Measurements from ENCODE around the gene ALDH4A1.
"Not testable (repeated sequence)": the region's sequence is repeated elsewhere in the genome, so short reads cannot be mapped to it uniquely, and the experiment has no call there.

ALDH4A1 gene

GRCh38 chr1:18900303-18900841 is 2.0 kb downstream of the ALDH4A1 start:
- DNase-seq = no peak
- ChIA-PET CTCF (interaction anchor here (1.0 to 3.1 kb wide), 6 partner anchors 8 to 185 kb away, joined by 3 to 18 read pairs (median 4); no protein-coding TSS in a partner anchor), POLR2A (interaction anchor here (1.0 kb wide), 1 partner anchor 16 kb away, joined by 3 read pairs; no protein-coding TSS in a partner anchor)
- Histone ChIP-seq H3K4me1 (ENCODE audit: control extremely low read depth in 1 of 4, control insufficient read depth in 4 of 4, insufficient read depth in 4 of 4, low read length in 3 of 4) (peaks cover 6 to 41% (median 20%) of the 10 kb centered on the region in 4 experiments), H3K27ac (ENCODE audit: insufficient read depth in 1 of 2, low read depth in 1 of 2, low read length in 2 of 2, poor library complexity in 1 of 2, severe bottlenecking in 2 of 2) (no peak overlapping the region), H3K27me3 (replicated peaks in 2 of 5; ENCODE audit: control insufficient read depth in 4 of 5, insufficient read depth in 5 of 5, low read length in 4 of 5) (no peaks in the 10 kb centered on the region), H3K4me3 (ENCODE audit: control insufficient read depth in 1 of 7, extremely low read depth in 1 of 7, insufficient read depth in 4 of 7, low read depth in 2 of 7, low read length in 6 of 7) (no peak overlapping the region), H3K36me3 (ENCODE audit: control insufficient read depth in 4 of 4, insufficient read depth in 4 of 4, low read length in 3 of 4) (peaks cover 0 to 3% (median 1%) of the 10 kb centered on the region in 4 experiments), H3K9me3 (ENCODE audit: control extremely low read depth in 1 of 5, control insufficient read depth in 4 of 5, insufficient read depth in 2 of 5, low read depth in 1 of 5, low read length in 4 of 5) (no peaks in the 10 kb centered on the region)
- WGBS (ENCODE audit: insufficient coverage) = 85% methylated on average over 9 of the region's 10 CpGs

GRCh38 chr1:18899363-18900049 is 2.8 kb downstream of the ALDH4A1 start:
- Histone ChIP-seq H3K4me3 (ENCODE audit: control insufficient read depth in 1 of 7, extremely low read depth in 1 of 7, insufficient read depth in 4 of 7, low read depth in 2 of 7, low read length in 6 of 7) (no peak overlapping the region), H3K27me3 (replicated peaks in 2 of 5; ENCODE audit: control insufficient read depth in 4 of 5, insufficient read depth in 5 of 5, low read length in 4 of 5) (no peaks in the 10 kb centered on the region), H3K36me3 (ENCODE audit: control insufficient read depth in 4 of 4, insufficient read depth in 4 of 4, low read length in 3 of 4) (peaks cover 0 to 3% (median 2%) of the 10 kb centered on the region in 4 experiments), H3K9me3 (ENCODE audit: control extremely low read depth in 1 of 5, control insufficient read depth in 4 of 5, insufficient read depth in 2 of 5, low read depth in 1 of 5, low read length in 4 of 5) (no peaks in the 10 kb centered on the region), H3K27ac (ENCODE audit: insufficient read depth in 1 of 2, low read depth in 1 of 2, low read length in 2 of 2, poor library complexity in 1 of 2, severe bottlenecking in 2 of 2) (no peak overlapping the region), H3K4me1 (ENCODE audit: control extremely low read depth in 1 of 4, control insufficient read depth in 4 of 4, insufficient read depth in 4 of 4, low read length in 3 of 4) (peaks cover 6 to 41% (median 20%) of the 10 kb centered on the region in 4 experiments)
- DNase-seq = peak in 1 of 3 donors; percentile 51
- POLR2A ChIA-PET = interaction anchor here (0.6 to 1.0 kb wide), 2 partner anchors 15 to 550 kb away, joined by 3 read pairs; no protein-coding TSS in a partner anchor
- 58% methylated on average over 4 of the region's 4 CpGs for WGBS (ENCODE audit: insufficient coverage)
- CTCF ChIA-PET = interaction anchor here (1.0 to 3.1 kb wide), 7 partner anchors 9 to 186 kb away, joined by 3 to 18 read pairs (median 3); no protein-coding TSS in a partner anchor

GRCh38 chr1:18898567-18898966 is 3.8 kb downstream of the ALDH4A1 start:
- Histone ChIP-seq H3K27ac (ENCODE audit: insufficient read depth in 1 of 2, low read depth in 1 of 2, low read length in 2 of 2, poor library complexity in 1 of 2, severe bottlenecking in 2 of 2) (no peak overlapping the region), H3K27me3 (replicated peaks in 2 of 5; ENCODE audit: control insufficient read depth in 4 of 5, insufficient read depth in 5 of 5, low read length in 4 of 5) (no peaks in the 10 kb centered on the region), H3K4me3 (ENCODE audit: control insufficient read depth in 1 of 7, extremely low read depth in 1 of 7, insufficient read depth in 4 of 7, low read depth in 2 of 7, low read length in 6 of 7) (no peak overlapping the region), H3K9me3 (ENCODE audit: control extremely low read depth in 1 of 5, control insufficient read depth in 4 of 5, insufficient read depth in 2 of 5, low read depth in 1 of 5, low read length in 4 of 5) (no peaks in the 10 kb centered on the region), H3K36me3 (ENCODE audit: control insufficient read depth in 4 of 4, insufficient read depth in 4 of 4, low read length in 3 of 4) (peaks cover 0 to 3% (median 2%) of the 10 kb centered on the region in 4 experiments), H3K4me1 (ENCODE audit: control extremely low read depth in 1 of 4, control insufficient read depth in 4 of 4, insufficient read depth in 4 of 4, low read length in 3 of 4) (peaks cover 5 to 38% (median 19%) of the 10 kb centered on the region in 4 experiments)
- POLR2A ChIA-PET = no interaction called here
- DNase-seq = no peak
- WGBS (ENCODE audit: insufficient coverage) = 100% methylated on average over 5 of the region's 8 CpGs
- CTCF ChIA-PET = interaction anchor here (1.2 to 3.1 kb wide), 5 partner anchors 10 to 75 kb away, joined by 3 to 18 read pairs (median 4); no protein-coding TSS in a partner anchor

- ChIA-PET CTCF (interaction anchor here (0.8 to 1.9 kb wide), 5 partner anchors 11 to 81 kb away, joined by 3 to 6 read pairs (median 5); no protein-coding TSS in a partner anchor), POLR2A (no interaction called here)
- no peak for DNase-seq
- Histone ChIP-seq H3K27me3 (replicated peaks in 2 of 5; ENCODE audit: control insufficient read depth in 4 of 5, insufficient read depth in 5 of 5, low read length in 4 of 5) (no peaks in the 10 kb centered on the region), H3K9me3 (ENCODE audit: control extremely low read depth in 1 of 5, control insufficient read depth in 4 of 5, insufficient read depth in 2 of 5, low read depth in 1 of 5, low read length in 4 of 5) (no peaks in the 10 kb centered on the region), H3K4me1 (ENCODE audit: control extremely low read depth in 1 of 4, control insufficient read depth in 4 of 4, insufficient read depth in 4 of 4, low read length in 3 of 4) (peaks cover 0 to 11% (median 3%) of the 10 kb centered on the region in 4 experiments), H3K4me3 (ENCODE audit: control insufficient read depth in 1 of 7, extremely low read depth in 1 of 7, insufficient read depth in 4 of 7, low read depth in 2 of 7, low read length in 6 of 7) (no peak overlapping the region), H3K36me3 (ENCODE audit: control insufficient read depth in 4 of 4, insufficient read depth in 4 of 4, low read length in 3 of 4) (peaks cover 0 to 3% (median 2%) of the 10 kb centered on the region in 4 experiments), H3K27ac (ENCODE audit: insufficient read depth in 1 of 2, low read depth in 1 of 2, low read length in 2 of 2, poor library complexity in 1 of 2, severe bottlenecking in 2 of 2) (no peak overlapping the region)
- 100% methylated on average over 5 of the region's 6 CpGs for WGBS (ENCODE audit: insufficient coverage)
These were observed 7.0 kb downstream of the ALDH4A1 start for GRCh38 chr1:18895317-18895716.

DNA sequence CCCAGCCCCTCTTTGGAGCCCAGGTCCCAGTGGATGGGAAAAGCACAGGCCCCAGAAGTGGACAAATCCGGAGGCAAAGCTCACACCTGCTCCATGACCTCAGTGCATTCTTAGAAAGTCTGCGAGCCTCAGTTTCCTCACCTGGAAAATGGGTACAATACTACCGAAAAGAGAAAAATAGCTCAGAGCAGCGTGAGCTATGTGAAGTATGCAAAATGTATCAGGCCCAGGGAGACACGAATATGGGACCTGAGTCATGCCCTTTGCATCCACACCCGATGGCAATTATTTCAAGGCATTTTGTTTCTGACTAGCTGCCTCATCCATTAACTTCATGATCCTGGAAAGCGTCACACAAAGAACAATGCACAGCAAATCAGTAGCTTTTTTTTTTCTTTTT is 9.2 kb downstream of the ALDH4A1 start:
- POLR2A ChIA-PET = interaction anchor here (0.9 kb wide), 1 partner anchor 419 kb away, joined by 3 read pairs; the partner anchor contains the start of gene SLC66A1
- H3K4me1 ChIP-seq (ENCODE audit: control extremely low read depth in 1 of 4, control insufficient read depth in 4 of 4, insufficient read depth in 4 of 4, low read length in 3 of 4) = no peaks in the 10 kb centered on the region
- H3K9me3 ChIP-seq (ENCODE audit: control extremely low read depth in 1 of 5, control insufficient read depth in 4 of 5, insufficient read depth in 2 of 5, low read depth in 1 of 5, low read length in 4 of 5) = no peaks in the 10 kb centered on the region
- CTCF ChIA-PET = interaction anchor here (0.9 to 1.8 kb wide), 8 partner anchors 9 to 80 kb away, joined by 3 to 10 read pairs (median 4); partner anchors contain the start of gene ALDH4A1
- no peaks in the 10 kb centered on the region for H3K27me3 ChIP-seq (replicated peaks in 2 of 5; ENCODE audit: control insufficient read depth in 4 of 5, insufficient read depth in 5 of 5, low read length in 4 of 5)
- no peak for DNase-seq
- peaks cover 0 to 5% (median 3%) of the 10 kb centered on the region in 4 experiments for H3K36me3 ChIP-seq (ENCODE audit: control insufficient read depth in 4 of 4, insufficient read depth in 4 of 4, low read length in 3 of 4)
- no peak overlapping the region for H3K27ac ChIP-seq (ENCODE audit: insufficient read depth in 1 of 2, low read depth in 1 of 2, low read length in 2 of 2, poor library complexity in 1 of 2, severe bottlenecking in 2 of 2)
- 97% methylated on average over 7 of the region's 7 CpGs for WGBS (ENCODE audit: insufficient coverage)
- H3K4me3 ChIP-seq (ENCODE audit: control insufficient read depth in 1 of 7, extremely low read depth in 1 of 7, insufficient read depth in 4 of 7, low read depth in 2 of 7, low read length in 6 of 7) = no peak overlapping the region

- H3K4me3 ChIP-seq (ENCODE audit: control insufficient read depth in 1 of 7, extremely low read depth in 1 of 7, insufficient read depth in 4 of 7, low read depth in 2 of 7, low read length in 6 of 7); POLR2A ChIA-PET; H3K4me1 ChIP-seq (ENCODE audit: control extremely low read depth in 1 of 4, control insufficient read depth in 4 of 4, insufficient read depth in 4 of 4, low read length in 3 of 4); DNase-seq; H3K27ac ChIP-seq (ENCODE audit: insufficient read depth in 1 of 2, low read depth in 1 of 2, low read length in 2 of 2, poor library complexity in 1 of 2, severe bottlenecking in 2 of 2); H3K9me3 ChIP-seq (ENCODE audit: control extremely low read depth in 1 of 5, control insufficient read depth in 4 of 5, insufficient read depth in 2 of 5, low read depth in 1 of 5, low read length in 4 of 5); H3K36me3 ChIP-seq (ENCODE audit: control insufficient read depth in 4 of 4, insufficient read depth in 4 of 4, low read length in 3 of 4); H3K27me3 ChIP-seq (replicated peaks in 2 of 5; ENCODE audit: control insufficient read depth in 4 of 5, insufficient read depth in 5 of 5, low read length in 4 of 5): not testable (repeated sequence)
- 97% methylated on average over 7 of the region's 7 CpGs for WGBS (ENCODE audit: insufficient coverage)
- CTCF ChIA-PET = interaction anchor here (1.1 kb wide), 1 partner anchor 82 kb away, joined by 3 read pairs; no protein-coding TSS in a partner anchor
These were observed 10.5 kb downstream of the ALDH4A1 start for GRCh38 chr1:18891858-18892257.

Measured in common myeloid progenitor, CD34-positive (primary cell).